Measurements from ENCODE around the gene TEKTIP1.

The TEKTIP1 gene

GRCh38 chr19:3535981-3536380, 3.0 kb upstream of the TEKTIP1 start:
- H3K4me3 ChIP-seq (ENCODE audit: low read length): no peak overlapping the region
- TF ChIP-seq, protein P1, sequence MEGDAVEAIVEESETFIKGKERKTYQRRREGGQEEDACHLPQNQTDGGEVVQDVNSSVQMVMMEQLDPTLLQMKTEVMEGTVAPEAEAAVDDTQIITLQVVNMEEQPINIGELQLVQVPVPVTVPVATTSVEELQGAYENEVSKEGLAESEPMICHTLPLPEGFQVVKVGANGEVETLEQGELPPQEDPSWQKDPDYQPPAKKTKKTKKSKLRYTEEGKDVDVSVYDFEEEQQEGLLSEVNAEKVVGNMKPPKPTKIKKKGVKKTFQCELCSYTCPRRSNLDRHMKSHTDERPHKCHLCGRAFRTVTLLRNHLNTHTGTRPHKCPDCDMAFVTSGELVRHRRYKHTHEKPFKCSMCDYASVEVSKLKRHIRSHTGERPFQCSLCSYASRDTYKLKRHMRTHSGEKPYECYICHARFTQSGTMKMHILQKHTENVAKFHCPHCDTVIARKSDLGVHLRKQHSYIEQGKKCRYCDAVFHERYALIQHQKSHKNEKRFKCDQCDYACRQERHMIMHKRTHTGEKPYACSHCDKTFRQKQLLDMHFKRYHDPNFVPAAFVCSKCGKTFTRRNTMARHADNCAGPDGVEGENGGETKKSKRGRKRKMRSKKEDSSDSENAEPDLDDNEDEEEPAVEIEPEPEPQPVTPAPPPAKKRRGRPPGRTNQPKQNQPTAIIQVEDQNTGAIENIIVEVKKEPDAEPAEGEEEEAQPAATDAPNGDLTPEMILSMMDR (IDR thresholded peaks at IDR 0.05; ENCODE audit: insufficient read depth, low read depth, low read length, missing control alignments): no peak
- no peak for DNase-seq (ENCODE audit: low read depth)

GRCh38 chr19:3536429-3537100, 2.4 kb upstream of the TEKTIP1 start:
- TF ChIP-seq, protein P1 (IDR thresholded peaks at IDR 0.05; ENCODE audit: insufficient read depth, low read depth, low read length, missing control alignments): no peak
- no peak overlapping the region for H3K4me3 ChIP-seq (ENCODE audit: low read length)
- DNase-seq (ENCODE audit: low read depth): peak; percentile 38

- no peak for DNase-seq (ENCODE audit: low read depth)
- TF ChIP-seq, protein P1 (IDR thresholded peaks at IDR 0.05; ENCODE audit: insufficient read depth, low read depth, low read length, missing control alignments): no peak
- no peak overlapping the region for H3K4me3 ChIP-seq (ENCODE audit: low read length)
Measured at GRCh38 chr19:3537101-3537437, 1.9 kb upstream of the TEKTIP1 start.

DNA sequence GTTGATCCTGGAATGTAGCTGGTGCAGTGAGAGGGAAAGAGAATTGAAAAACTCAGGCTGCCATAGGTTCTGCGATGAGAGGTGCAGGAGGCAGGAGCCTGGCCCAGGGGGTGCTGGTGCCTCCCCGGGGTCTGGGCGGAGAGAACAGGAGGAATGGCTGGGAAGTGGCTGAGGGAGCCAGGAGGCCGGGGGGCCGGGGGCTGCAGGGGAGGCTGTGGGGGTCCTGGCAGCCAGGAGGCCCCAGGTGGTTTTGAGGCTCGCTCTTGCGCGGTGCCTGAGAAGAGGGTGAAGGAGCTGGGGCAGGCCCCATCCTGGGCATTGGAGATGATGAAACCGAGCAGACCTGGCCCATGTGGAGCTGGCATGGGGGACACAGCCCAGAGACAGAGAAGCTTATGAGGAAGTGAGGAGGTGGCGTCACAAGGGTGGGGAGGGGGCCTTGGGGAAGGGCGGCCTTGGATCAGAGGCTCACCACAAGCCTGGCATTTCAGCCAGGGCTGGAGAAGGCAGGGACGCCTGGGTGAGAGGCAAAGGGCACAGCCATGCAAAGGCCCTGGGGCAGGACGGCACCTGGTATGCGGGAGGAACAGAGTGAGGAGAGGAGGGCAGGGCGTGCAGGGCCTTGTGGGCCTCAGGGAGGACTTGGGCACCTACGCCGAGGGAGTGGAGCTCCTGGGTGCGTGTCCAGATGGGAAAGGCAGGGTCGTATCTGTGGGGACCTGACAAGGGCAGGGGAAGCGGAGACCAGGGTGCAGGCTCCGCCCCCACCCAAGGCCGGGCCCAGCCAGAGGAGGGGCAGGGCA, 1.3 kb upstream of the TEKTIP1 start:
- DNase-seq (ENCODE audit: low read depth): no peak
- H3K4me3 ChIP-seq (ENCODE audit: low read length): no peak overlapping the region
- TF ChIP-seq, protein P1 (IDR thresholded peaks at IDR 0.05; ENCODE audit: insufficient read depth, low read depth, low read length, missing control alignments): no peak

DNA sequence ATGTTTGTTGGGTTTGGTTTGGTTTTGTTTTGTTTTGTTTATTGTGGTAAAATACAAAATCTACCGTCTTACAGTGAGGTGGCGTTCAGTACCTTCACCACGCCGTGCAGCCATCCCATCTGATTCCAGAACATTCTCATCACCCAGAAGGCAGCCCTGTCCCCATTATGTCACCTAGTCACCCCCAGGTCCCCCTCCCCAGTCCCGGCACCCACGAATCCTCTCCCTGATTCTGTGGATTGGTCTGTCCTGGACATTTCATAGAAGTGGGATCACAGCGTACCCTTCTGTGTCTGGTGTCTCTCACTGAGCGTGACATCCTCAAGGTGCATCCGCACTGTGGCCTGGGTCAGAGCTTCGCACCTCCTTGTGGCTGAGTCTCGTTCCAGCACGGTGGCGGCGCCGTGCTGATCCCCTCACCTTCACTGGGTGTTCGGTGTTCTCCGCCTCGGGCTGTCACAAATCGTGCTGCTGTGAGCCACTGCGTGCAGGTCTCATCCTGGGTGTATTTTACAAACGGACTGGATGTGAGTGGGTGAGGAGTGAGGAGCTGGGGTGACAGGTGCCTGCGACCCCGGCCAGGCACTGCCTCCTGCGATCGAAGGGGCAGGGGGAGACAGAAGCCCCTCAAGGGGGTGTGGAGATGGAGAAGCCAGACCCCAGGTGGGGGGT, 580 bp upstream of the TEKTIP1 start:
- no peak overlapping the region for H3K4me3 ChIP-seq (ENCODE audit: low read length)
- DNase-seq (ENCODE audit: low read depth): no peak
- TF ChIP-seq, protein P1 (IDR thresholded peaks at IDR 0.05; ENCODE audit: insufficient read depth, low read depth, low read length, missing control alignments): no peak

- TF ChIP-seq, protein P1 (IDR thresholded peaks at IDR 0.05; ENCODE audit: insufficient read depth, low read depth, low read length, missing control alignments): no peak
- DNase-seq (ENCODE audit: low read depth): no peak
- H3K4me3 ChIP-seq (ENCODE audit: low read length): no peak overlapping the region
Measured at GRCh38 chr19:3539756-3540118, 763 bp downstream of the TEKTIP1 start.
